ENCODE measurements around the gene SLC6A9.
A peak's percentile ranks its signal among the peaks of the same experiment; 100 is the strongest.

The SLC6A9 gene

GRCh38 chr1:43969746-43970466 lies 61.4 kb downstream of the SLC6A9 start, which contains the start of gene DPH2:
TSS of gene DPH2 (plus strand) at chr1:43970010. CDS start at chr1:43970176, 166 bp downstream.
- DNase-seq (ENCODE audit: low read depth) = peak; percentile 94

- DNase-seq (ENCODE audit: low read depth) = no peak
Measured at GRCh38 chr1:43969416-43969745, 61.9 kb downstream of the SLC6A9 start.

GRCh38 chr1:43968348-43968948 lies 62.8 kb downstream of the SLC6A9 start:
- no peak for DNase-seq (ENCODE audit: low read depth)

GRCh38 chr1:43965316-43965715 lies 65.9 kb downstream of the SLC6A9 start:
- no peak for DNase-seq (ENCODE audit: low read depth)

- DNase-seq (ENCODE audit: low read depth) = no peak
Measured at GRCh38 chr1:43963890-43964289, 67.4 kb downstream of the SLC6A9 start.

GRCh38 chr1:43963006-43963405 lies 68.3 kb downstream of the SLC6A9 start:
- DNase-seq (ENCODE audit: low read depth) = no peak

GRCh38 chr1:43962324-43962723 lies 68.9 kb downstream of the SLC6A9 start:
- no peak for DNase-seq (ENCODE audit: low read depth)

- DNase-seq (ENCODE audit: low read depth) = no peak
Measured at GRCh38 chr1:43961692-43962091, 69.6 kb downstream of the SLC6A9 start.

GRCh38 chr1:43960798-43961197 lies 70.5 kb downstream of the SLC6A9 start:
- DNase-seq (ENCODE audit: low read depth) = no peak

GRCh38 chr1:43958351-43959255 lies 72.7 kb downstream of the SLC6A9 start:
- no peak for DNase-seq (ENCODE audit: low read depth)

- DNase-seq (ENCODE audit: low read depth) = no peak
Measured at GRCh38 chr1:43957407-43958040, 73.7 kb downstream of the SLC6A9 start.

GRCh38 chr1:43956234-43956633 lies 75.0 kb downstream of the SLC6A9 start:
- DNase-seq (ENCODE audit: low read depth) = no peak

- DNase-seq (ENCODE audit: low read depth) = no peak
Measured at GRCh38 chr1:43954036-43954435, 77.2 kb downstream of the SLC6A9 start.

GRCh38 chr1:43953361-43953760 lies 77.9 kb downstream of the SLC6A9 start:
- DNase-seq (ENCODE audit: low read depth) = no peak

- DNase-seq (ENCODE audit: low read depth) = no peak
Measured at GRCh38 chr1:43952731-43953346, 78.4 kb downstream of the SLC6A9 start.

- DNase-seq (ENCODE audit: low read depth) = no peak
Measured at GRCh38 chr1:43951021-43951985, 80.0 kb downstream of the SLC6A9 start.

- DNase-seq (ENCODE audit: low read depth) = no peak
Measured at GRCh38 chr1:43949678-43950077, 81.6 kb downstream of the SLC6A9 start.

GRCh38 chr1:43947874-43948437 lies 83.3 kb downstream of the SLC6A9 start:
- DNase-seq (ENCODE audit: low read depth) = no peak

- no peak for DNase-seq (ENCODE audit: low read depth)
Measured at GRCh38 chr1:43947061-43947873, 84.0 kb downstream of the SLC6A9 start.

Measured in stimulated activated CD8-positive, alpha-beta memory T cell treated with anti-CD3 and anti-CD28 coated beads, Interleukin-7, amount 100 ng/mL, for 24 hours (primary cell).